ENCODE measurements around the gene RGR.

The RGR gene

DNA sequence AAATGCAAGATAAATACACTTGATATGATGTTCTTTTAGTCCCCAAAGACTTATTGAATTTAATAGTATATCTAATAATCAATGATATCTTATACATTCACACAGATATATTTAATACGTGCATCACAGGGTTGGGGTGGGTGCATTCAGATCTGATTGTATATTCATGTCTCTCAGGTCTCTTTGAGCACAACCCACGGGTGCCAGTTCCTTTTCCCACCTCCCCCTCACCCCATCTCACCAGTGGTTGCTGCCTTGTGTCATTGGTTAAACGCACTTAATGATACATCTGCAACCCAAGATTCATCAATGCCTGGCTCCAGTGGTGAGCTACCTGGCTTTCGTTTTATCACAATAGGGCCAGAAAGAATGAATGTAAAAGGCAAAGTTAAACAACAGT, 9.8 kb upstream of the RGR start:
- Histone ChIP-seq H3K36me3 (ENCODE audit: control insufficient read depth in 1 of 2, insufficient read depth in 2 of 2, low read length in 2 of 2) (no peaks in the 10 kb centered on the region), H3K27me3 (ENCODE audit: control insufficient read depth in 1 of 2, insufficient read depth in 2 of 2, low read length in 2 of 2) (no peaks in the 10 kb centered on the region), H3K4me1 (ENCODE audit: control insufficient read depth in 1 of 2, insufficient read depth in 2 of 2, low read length in 2 of 2) (no peaks in the 10 kb centered on the region)

DNA sequence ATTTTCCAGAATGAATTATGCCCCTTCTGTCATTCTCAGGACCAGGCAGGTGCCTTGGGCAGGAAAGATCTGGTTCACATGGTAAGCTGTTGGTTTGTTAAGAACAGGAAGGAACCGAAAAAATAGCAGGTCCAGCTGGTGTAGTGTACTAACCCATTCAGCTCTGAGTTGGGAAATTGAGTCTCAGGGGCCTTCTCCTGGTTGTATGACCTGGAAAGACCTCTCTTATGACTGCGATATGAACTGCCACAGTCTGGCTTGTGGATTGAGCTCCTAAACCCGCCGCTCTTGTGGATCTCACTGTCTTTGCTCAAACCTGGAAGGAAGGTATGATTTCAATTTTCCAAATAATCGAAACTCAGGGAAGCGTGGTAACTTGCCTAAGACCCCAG, 8.1 kb upstream of the RGR start:
- Histone ChIP-seq H3K4me1 (ENCODE audit: control insufficient read depth in 1 of 2, insufficient read depth in 2 of 2, low read length in 2 of 2) (no peaks in the 10 kb centered on the region), H3K27me3 (ENCODE audit: control insufficient read depth in 1 of 2, insufficient read depth in 2 of 2, low read length in 2 of 2) (no peaks in the 10 kb centered on the region), H3K27ac (ENCODE audit: low read depth, low read length) (no peak overlapping the region), H3K4me3 (ENCODE audit: low read depth in 1 of 2, low read length in 2 of 2) (no peak overlapping the region), H3K9ac (ENCODE audit: low read depth in 1 of 2, low read length in 2 of 2) (no peak overlapping the region), H3K36me3 (ENCODE audit: control insufficient read depth in 1 of 2, insufficient read depth in 2 of 2, low read length in 2 of 2) (no peaks in the 10 kb centered on the region), H3K9me3 (ENCODE audit: control insufficient read depth in 1 of 2, low read length in 2 of 2) (no peaks in the 10 kb centered on the region)

More for the DNA sequence above, 9.8 kb upstream of the RGR start:
- H3K9ac ChIP-seq (ENCODE audit: low read depth in 1 of 2, low read length in 2 of 2) = no peak overlapping the region
- no peak overlapping the region for H3K4me3 ChIP-seq (ENCODE audit: low read depth in 1 of 2, low read length in 2 of 2)
- H3K27ac ChIP-seq (ENCODE audit: low read depth, low read length) = no peak overlapping the region
- no peaks in the 10 kb centered on the region for H3K9me3 ChIP-seq (ENCODE audit: control insufficient read depth in 1 of 2, low read length in 2 of 2)

DNA sequence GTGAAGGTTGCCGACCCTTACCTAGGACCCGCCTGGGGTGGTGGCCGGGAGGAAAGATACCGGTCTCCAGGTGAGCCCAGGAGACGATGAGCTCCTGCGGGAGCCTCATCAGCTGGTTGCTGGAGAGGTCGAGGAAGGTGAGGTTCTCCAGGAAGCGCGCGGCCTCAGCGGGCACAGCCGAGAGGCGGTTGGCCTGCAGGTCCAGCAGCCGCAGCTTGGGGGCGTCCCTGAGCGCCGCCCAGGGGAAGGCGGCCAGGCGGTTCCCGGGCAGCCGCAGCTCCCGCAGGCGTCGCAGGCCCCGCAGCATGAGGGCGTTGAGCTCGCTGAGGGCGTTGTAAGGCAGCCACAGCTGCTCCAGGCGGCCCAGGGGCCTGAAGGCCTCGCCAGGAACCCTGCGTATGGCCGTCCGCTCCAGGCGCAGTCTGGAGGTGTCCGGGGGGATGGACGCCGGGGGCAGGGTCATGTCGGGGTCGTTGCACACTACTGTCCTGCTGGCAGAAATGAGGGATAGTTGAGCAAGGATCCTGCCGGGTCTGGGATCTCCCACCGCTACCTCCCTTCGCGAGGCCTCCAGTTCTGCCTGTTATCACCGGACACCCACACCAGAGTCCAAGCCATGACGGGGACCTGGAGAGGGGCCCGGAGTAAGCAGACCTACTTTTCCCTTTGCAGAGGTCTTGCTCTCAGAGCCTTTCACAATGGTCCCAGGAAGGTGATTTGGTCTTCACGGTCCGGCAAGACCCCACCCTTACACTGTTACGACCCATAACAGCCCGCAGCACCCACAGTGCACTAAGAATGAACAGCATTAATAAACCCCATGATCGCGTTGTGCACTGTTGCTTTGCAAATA, 7.4 kb upstream of the RGR start:
- Histone ChIP-seq H3K27ac (ENCODE audit: low read depth, low read length) (no peak overlapping the region), H3K27me3 (ENCODE audit: control insufficient read depth in 1 of 2, insufficient read depth in 2 of 2, low read length in 2 of 2) (no peaks in the 10 kb centered on the region)

DNA sequence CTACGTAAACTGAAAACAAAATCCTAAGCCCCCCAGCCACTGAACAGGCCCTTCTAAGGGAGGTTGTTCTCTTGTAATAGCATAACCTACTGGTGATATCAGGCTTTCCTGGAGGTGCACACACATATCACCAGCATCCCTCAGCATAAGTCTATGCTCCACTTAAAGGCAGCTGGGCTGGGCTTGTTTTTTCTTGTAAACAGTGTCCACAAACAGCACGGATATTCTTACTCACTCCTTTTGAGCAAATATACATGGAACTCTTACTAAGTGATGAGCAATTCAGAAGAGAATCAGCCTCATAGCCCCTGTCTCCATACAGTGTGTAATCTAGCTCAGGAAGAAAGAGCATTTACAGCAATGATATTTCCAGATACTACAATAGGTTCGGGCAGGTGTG, 5.9 kb upstream of the RGR start:
- Histone ChIP-seq H3K9ac (ENCODE audit: low read depth in 1 of 2, low read length in 2 of 2) (no peak overlapping the region), H3K36me3 (ENCODE audit: control insufficient read depth in 1 of 2, insufficient read depth in 2 of 2, low read length in 2 of 2) (no peaks in the 10 kb centered on the region), H3K9me3 (ENCODE audit: control insufficient read depth in 1 of 2, low read length in 2 of 2) (no peaks in the 10 kb centered on the region), H3K27ac (ENCODE audit: low read depth, low read length) (no peak overlapping the region), H3K27me3 (ENCODE audit: control insufficient read depth in 1 of 2, insufficient read depth in 2 of 2, low read length in 2 of 2) (no peaks in the 10 kb centered on the region), H3K4me1 (ENCODE audit: control insufficient read depth in 1 of 2, insufficient read depth in 2 of 2, low read length in 2 of 2) (no peaks in the 10 kb centered on the region), H3K4me3 (ENCODE audit: low read depth in 1 of 2, low read length in 2 of 2) (no peak overlapping the region)

More for the DNA sequence above, 7.4 kb upstream of the RGR start:
- Histone ChIP-seq H3K36me3 (ENCODE audit: control insufficient read depth in 1 of 2, insufficient read depth in 2 of 2, low read length in 2 of 2) (no peaks in the 10 kb centered on the region), H3K9ac (ENCODE audit: low read depth in 1 of 2, low read length in 2 of 2) (no peak overlapping the region), H3K4me3 (ENCODE audit: low read depth in 1 of 2, low read length in 2 of 2) (no peak overlapping the region), H3K9me3 (ENCODE audit: control insufficient read depth in 1 of 2, low read length in 2 of 2) (no peaks in the 10 kb centered on the region), H3K4me1 (ENCODE audit: control insufficient read depth in 1 of 2, insufficient read depth in 2 of 2, low read length in 2 of 2) (no peaks in the 10 kb centered on the region)

DNA sequence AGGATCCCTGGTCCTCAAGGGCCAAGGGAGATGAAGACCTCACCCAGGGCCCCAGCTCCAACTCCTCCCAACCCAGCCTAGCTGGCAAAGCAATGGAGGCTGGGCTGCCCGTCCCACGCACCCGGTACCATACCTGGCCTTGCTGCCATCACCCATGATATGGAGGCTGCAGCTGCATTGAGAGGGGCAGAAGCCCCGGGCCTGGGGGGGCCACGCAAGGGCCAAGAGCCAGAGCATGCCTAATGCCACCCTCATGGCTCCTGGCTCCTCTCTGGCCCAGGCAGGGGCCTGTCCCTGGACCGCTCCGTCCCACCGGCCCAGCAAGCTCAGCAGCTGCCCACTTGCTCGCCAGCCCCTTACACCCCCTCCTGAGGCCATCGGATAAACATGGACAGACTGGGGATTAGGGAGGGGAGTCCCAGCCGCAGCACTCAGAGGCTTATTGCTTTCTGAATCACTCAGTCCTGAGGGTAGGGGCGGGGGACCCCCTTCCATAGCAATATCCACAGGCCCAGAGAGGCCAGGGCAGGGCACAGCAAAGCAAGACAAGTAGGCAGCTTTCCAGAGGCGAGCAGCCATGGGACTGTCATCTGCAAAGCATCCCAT, 3.6 kb upstream of the RGR start, which contains the start of gene LRIT1:
Gene LRIT1, minus strand, starts transcription at position 362 of the 606 bp plus-strand sequence. Its CDS starts 107 bp downstream, at position 255.
- Histone ChIP-seq H3K4me3 (ENCODE audit: low read depth in 1 of 2, low read length in 2 of 2) (no peak within 1 kb of the TSS), H3K9ac (ENCODE audit: low read depth in 1 of 2, low read length in 2 of 2) (no peak within 1 kb of the TSS), H3K36me3 (ENCODE audit: control insufficient read depth in 1 of 2, insufficient read depth in 2 of 2, low read length in 2 of 2) (no peaks in the 10 kb centered on the region), H3K4me1 (ENCODE audit: control insufficient read depth in 1 of 2, insufficient read depth in 2 of 2, low read length in 2 of 2) (no peaks in the 10 kb centered on the region), H3K9me3 (ENCODE audit: control insufficient read depth in 1 of 2, low read length in 2 of 2) (no peaks in the 10 kb centered on the region), H3K27me3 (ENCODE audit: control insufficient read depth in 1 of 2, insufficient read depth in 2 of 2, low read length in 2 of 2) (no peaks in the 10 kb centered on the region), H3K27ac (ENCODE audit: low read depth, low read length) (no peak within 1 kb of the TSS)

DNA sequence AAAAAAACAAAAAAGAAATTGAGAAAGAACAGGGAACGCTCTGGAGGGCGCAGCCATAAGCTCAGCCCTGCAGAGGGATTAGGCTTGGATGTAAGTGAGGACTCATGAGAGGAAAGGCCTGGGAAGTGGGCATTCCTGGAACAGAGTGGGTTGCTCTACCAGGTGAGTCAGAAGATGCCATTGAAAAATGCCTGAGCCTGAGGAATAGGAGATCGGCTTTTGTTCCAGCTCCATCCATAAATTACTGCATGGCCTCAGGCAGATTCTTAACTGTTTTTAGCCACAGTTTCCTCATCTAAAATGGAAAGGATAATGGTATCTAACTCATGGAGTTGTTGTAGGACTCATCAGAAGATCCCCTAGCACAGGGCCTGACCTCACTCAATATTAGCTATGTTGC, 1.1 kb upstream of the RGR start:
- H3K9me3 ChIP-seq (ENCODE audit: control insufficient read depth in 1 of 2, low read length in 2 of 2) = no peaks in the 10 kb centered on the region
- H3K4me3 ChIP-seq (ENCODE audit: low read depth in 1 of 2, low read length in 2 of 2) = no peak overlapping the region
- H3K27ac ChIP-seq (ENCODE audit: low read depth, low read length) = no peak overlapping the region
- no peaks in the 10 kb centered on the region for H3K27me3 ChIP-seq (ENCODE audit: control insufficient read depth in 1 of 2, insufficient read depth in 2 of 2, low read length in 2 of 2)
- no peaks in the 10 kb centered on the region for H3K36me3 ChIP-seq (ENCODE audit: control insufficient read depth in 1 of 2, insufficient read depth in 2 of 2, low read length in 2 of 2)
- no peak overlapping the region for H3K9ac ChIP-seq (ENCODE audit: low read depth in 1 of 2, low read length in 2 of 2)
- H3K4me1 ChIP-seq (ENCODE audit: control insufficient read depth in 1 of 2, insufficient read depth in 2 of 2, low read length in 2 of 2) = no peaks in the 10 kb centered on the region

DNA sequence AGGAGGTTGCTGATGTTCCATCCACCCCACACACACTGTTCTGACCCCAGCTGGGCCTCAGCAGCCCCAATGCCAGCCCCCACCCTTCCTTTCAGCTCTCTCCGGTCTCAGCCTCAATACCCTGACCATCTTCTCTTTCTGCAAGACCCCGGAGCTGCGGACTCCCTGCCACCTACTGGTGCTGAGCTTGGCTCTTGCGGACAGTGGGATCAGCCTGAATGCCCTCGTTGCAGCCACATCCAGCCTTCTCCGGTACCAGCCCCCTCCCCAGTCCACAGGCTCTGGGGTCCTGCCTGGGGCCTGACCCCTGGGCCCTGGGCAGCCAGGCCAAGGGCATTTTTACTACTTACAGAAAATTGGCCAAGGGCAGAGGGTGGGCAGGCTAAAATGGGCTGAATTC, 2.6 kb downstream of the RGR start:
- H3K4me3 ChIP-seq (ENCODE audit: low read depth in 1 of 2, low read length in 2 of 2) = no peak overlapping the region
- H3K9me3 ChIP-seq (ENCODE audit: control insufficient read depth in 1 of 2, low read length in 2 of 2) = no peaks in the 10 kb centered on the region
- H3K36me3 ChIP-seq (ENCODE audit: control insufficient read depth in 1 of 2, insufficient read depth in 2 of 2, low read length in 2 of 2) = no peaks in the 10 kb centered on the region
- no peak overlapping the region for H3K9ac ChIP-seq (ENCODE audit: low read depth in 1 of 2, low read length in 2 of 2)
- H3K4me1 ChIP-seq (ENCODE audit: control insufficient read depth in 1 of 2, insufficient read depth in 2 of 2, low read length in 2 of 2) = no peaks in the 10 kb centered on the region
- H3K27ac ChIP-seq (ENCODE audit: low read depth, low read length) = no peak overlapping the region
- no peaks in the 10 kb centered on the region for H3K27me3 ChIP-seq (ENCODE audit: control insufficient read depth in 1 of 2, insufficient read depth in 2 of 2, low read length in 2 of 2)

DNA sequence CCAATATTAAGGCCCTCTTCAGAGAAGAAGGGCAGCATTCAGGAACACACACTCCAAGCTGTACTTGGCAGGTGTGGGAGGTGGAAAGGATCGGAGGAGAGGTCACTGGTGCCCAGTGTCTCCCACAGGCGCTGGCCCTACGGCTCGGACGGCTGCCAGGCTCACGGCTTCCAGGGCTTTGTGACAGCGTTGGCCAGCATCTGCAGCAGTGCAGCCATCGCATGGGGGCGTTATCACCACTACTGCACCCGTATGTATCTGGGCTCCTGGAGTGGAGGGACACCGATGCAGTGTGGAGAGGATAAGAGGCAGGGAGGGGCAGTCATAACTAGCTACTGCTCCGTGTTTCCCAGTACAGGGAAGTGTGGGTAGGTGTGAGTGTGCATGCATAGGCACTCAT, 3.9 kb downstream of the RGR start:
- H3K9ac ChIP-seq (ENCODE audit: low read depth in 1 of 2, low read length in 2 of 2) = no peak overlapping the region
- no peaks in the 10 kb centered on the region for H3K36me3 ChIP-seq (ENCODE audit: control insufficient read depth in 1 of 2, insufficient read depth in 2 of 2, low read length in 2 of 2)
- H3K27me3 ChIP-seq (ENCODE audit: control insufficient read depth in 1 of 2, insufficient read depth in 2 of 2, low read length in 2 of 2) = no peaks in the 10 kb centered on the region
- no peaks in the 10 kb centered on the region for H3K4me1 ChIP-seq (ENCODE audit: control insufficient read depth in 1 of 2, insufficient read depth in 2 of 2, low read length in 2 of 2)
- no peak overlapping the region for H3K4me3 ChIP-seq (ENCODE audit: low read depth in 1 of 2, low read length in 2 of 2)
- H3K27ac ChIP-seq (ENCODE audit: low read depth, low read length) = no peak overlapping the region
- no peaks in the 10 kb centered on the region for H3K9me3 ChIP-seq (ENCODE audit: control insufficient read depth in 1 of 2, low read length in 2 of 2)

DNA sequence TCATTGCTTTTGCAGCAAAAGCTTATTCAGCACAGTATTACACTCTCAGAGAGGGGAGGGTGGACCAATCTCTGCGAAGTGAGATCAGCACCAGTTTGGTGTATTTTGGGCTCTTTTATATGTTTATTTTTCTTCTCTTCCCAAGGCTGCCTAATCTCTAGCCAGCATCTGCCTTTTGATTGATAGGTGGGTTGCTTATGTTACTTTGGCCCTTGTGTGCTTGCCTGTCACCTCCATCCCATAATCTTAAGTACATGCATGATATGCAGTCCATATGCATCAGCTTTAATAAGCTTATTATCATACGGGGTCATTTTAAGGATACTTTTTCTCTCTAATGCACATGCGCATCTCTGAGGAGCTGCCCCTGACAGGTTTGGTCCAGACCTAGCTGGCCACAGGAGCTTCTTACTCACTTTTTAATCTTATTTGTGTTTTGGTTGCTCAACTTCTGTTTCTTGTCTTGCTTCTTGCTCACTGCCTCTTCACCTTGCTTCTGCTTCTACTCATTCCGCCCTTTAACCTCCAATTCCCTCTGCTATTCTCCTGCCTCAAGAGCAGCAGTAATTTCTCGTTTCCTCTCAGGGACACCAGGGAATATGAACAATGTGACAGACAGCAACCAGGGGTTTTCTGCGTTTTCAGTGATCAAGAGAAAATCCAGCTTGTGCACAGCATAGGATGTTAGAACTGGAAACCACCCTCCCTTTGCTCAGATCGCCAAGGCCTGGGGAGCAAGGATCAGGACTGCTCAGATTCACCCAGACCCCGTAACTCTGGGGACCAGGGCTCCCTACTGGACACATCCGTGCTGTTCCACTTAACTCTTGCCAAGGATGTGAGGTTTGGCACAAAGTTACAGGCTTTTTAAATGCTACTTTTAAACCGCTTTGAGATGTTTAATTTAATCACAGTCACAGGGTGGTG, 10.0 kb downstream of the RGR start:
- Histone ChIP-seq H3K27me3 (ENCODE audit: control insufficient read depth in 1 of 2, insufficient read depth in 2 of 2, low read length in 2 of 2) (no peaks in the 10 kb centered on the region), H3K4me1 (ENCODE audit: control insufficient read depth in 1 of 2, insufficient read depth in 2 of 2, low read length in 2 of 2) (no peaks in the 10 kb centered on the region), H3K9ac (ENCODE audit: low read depth in 1 of 2, low read length in 2 of 2) (no peak overlapping the region), H3K9me3 (ENCODE audit: control insufficient read depth in 1 of 2, low read length in 2 of 2) (no peaks in the 10 kb centered on the region), H3K27ac (ENCODE audit: low read depth, low read length) (no peak overlapping the region), H3K4me3 (ENCODE audit: low read depth in 1 of 2, low read length in 2 of 2) (no peak overlapping the region), H3K36me3 (ENCODE audit: control insufficient read depth in 1 of 2, insufficient read depth in 2 of 2, low read length in 2 of 2) (no peaks in the 10 kb centered on the region)

Measured in duodenal mucosa (tissue), 2 donors.